Cardiac fibroblast (primary cell): ENCODE data around the gene SLC36A3.

Experiments used
- DNase-seq, 2 donors: peaks; one replicate each; pipeline versions ENCODE4 v3.0.0 to v3.0.0-alpha.2; 2010; ENCODE audit warnings: low read depth in 2 of 2
- H3K4me3 ChIP-seq, 2 donors: replicated peaks in 1 of 2; 1 replicate in 1 of 2; 2 replicates in 1 of 2; pipeline ENCODE4 v1.5.1; 2011; ENCODE audit warnings: low read depth in 2 of 2, low read length in 2 of 2, mild to moderate bottlenecking in 2 of 2, moderate library complexity in 1 of 2
- TF ChIP-seq, protein P1 (sequence below): IDR thresholded peaks from one replicate; pipeline ENCODE4 v1.5.1; 2011; ENCODE audit warnings: low read depth, mild to moderate bottlenecking, low read length, inconsistent platforms

The SLC36A3 gene

DNA sequence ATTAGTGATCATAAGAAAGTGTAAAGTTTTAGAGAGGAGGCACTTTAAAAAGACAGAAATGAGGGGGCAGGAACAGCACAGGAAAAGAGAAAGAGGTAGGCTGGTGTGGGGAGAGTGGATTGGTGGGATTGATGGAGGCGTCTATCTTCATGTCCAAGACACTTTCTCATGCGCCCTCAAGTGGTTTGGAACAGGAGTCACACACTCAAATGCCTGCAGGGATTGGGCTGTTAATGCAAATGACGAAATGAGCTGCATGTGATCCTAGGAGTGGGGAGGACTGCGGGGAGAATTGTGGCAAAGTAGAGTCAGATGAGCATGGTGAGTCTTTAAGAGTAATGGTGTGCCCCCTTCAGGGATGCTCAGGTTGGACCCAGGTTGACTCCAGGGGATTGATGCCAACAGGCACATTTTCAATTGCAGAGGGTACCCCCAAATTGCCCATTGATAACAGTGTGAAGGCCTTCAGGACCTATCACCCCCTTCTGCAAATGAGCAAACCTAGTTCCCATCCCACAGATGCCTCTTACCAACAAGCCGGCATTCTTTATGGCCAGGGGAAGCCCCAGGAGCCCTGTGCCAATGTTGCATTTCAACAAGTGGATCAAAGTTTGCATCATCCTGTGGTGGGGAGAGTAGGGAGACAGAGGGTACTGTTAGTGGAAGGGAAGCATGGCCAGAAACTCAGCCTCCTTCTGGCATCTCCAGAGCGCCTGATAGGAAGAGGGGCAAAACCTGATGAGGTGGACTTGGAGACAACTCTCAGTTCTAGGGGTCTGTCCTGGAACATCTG lies 5.3 kb downstream of the SLC36A3 start:
- DNase-seq, result peak in 1 of 2 donors; percentile 5
- TF ChIP-seq, protein P1, sequence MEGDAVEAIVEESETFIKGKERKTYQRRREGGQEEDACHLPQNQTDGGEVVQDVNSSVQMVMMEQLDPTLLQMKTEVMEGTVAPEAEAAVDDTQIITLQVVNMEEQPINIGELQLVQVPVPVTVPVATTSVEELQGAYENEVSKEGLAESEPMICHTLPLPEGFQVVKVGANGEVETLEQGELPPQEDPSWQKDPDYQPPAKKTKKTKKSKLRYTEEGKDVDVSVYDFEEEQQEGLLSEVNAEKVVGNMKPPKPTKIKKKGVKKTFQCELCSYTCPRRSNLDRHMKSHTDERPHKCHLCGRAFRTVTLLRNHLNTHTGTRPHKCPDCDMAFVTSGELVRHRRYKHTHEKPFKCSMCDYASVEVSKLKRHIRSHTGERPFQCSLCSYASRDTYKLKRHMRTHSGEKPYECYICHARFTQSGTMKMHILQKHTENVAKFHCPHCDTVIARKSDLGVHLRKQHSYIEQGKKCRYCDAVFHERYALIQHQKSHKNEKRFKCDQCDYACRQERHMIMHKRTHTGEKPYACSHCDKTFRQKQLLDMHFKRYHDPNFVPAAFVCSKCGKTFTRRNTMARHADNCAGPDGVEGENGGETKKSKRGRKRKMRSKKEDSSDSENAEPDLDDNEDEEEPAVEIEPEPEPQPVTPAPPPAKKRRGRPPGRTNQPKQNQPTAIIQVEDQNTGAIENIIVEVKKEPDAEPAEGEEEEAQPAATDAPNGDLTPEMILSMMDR, result no peak
- no peak overlapping the region for H3K4me3 ChIP-seq

DNA sequence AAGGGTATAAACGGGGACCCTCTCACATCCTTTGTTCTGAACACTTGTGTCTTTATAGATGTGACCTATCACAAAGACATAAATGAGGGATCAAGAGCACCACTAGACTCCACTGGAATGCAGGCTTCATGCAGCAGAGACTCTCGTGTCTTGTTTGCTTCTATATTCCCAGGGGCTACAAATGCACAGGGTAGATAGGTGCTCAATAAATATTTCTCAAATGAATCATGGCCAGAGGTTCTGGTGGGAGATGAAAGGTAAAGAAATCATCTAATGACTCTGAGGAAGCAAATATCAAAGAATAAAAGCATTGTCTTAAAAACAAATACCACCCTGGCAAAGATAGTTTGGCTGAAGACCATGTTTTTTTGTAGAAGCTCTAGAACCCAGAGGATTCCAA lies 6.6 kb downstream of the SLC36A3 start:
- TF ChIP-seq, protein P1, result no peak
- no peak for DNase-seq
- no peak overlapping the region for H3K4me3 ChIP-seq

DNA sequence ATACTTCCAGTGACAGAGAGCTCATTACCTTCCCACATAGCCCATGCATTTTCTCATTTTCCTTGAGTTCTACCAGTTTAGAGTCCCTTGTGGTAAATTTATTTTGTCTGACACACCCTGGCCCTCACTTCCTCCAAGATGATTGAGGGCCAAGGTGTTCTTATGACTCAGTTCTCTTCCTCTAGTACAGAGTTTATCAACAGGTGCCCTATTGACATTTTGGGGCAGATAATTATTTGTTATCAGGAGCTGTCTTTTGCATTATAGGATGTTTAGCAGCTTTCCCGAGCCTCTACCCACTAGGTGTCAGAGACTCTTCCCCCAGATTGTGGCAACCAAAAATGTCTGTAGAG lies 7.1 kb downstream of the SLC36A3 start:
- TF ChIP-seq, protein P1, result no peak
- no peak overlapping the region for H3K4me3 ChIP-seq
- DNase-seq, result no peak

DNA sequence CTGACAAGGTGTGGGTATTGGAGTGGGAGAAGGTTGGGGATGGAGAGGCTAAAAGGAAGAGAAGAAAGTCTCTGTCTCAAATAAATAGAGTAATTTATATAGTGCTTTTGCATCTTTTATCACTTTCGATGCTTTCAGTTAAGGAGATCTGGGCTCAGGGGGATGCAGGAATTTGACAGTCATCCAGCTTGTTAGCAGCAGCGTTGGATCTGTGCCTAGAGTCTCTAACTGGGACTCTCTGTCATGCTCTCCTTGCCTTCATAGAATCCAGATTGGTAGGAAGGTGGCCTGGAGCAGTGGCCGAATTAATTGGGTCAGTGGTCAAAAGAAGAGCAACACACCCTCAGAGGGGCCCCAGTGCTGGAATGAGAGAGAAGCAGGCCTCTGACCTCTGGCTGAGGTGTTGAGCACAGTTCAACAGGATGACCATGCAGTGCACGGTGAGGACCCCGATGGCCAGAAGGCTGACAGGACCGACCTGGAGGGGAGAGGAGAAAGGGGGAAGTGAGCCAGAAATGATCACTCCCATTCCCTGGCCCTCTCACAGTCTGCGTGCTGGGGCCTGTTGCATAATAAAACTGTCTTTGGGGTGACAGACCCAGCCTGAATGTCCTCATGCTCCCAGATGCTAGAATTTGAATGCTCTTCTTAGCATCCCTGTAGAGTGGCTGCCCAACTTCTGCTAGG lies 7.6 kb downstream of the SLC36A3 start:
- no peak overlapping the region for H3K4me3 ChIP-seq
- DNase-seq, result no peak
- TF ChIP-seq, protein P1, result no peak

DNA sequence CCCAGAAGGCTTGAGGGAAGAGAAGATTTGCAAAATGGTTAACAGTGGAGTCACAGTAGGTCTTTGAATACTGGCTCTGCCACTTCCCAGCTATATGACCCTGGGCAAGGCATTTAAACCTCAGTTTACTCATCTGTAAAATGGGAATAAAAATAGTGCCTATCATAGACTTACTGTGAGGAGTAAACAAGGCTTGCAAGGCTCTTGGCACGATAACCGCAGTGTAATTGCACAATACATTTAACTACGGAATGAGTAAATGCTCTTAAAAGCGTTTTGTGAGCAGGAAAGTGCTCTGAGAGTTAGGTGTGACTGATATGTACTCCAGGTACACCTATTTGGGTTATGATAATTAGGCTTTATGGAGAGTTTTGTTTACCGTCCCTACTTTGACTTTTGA lies 8.4 kb downstream of the SLC36A3 start:
- peak; percentile 20 to 22 for DNase-seq
- TF ChIP-seq, protein P1, result no peak
- no peak overlapping the region for H3K4me3 ChIP-seq

DNA sequence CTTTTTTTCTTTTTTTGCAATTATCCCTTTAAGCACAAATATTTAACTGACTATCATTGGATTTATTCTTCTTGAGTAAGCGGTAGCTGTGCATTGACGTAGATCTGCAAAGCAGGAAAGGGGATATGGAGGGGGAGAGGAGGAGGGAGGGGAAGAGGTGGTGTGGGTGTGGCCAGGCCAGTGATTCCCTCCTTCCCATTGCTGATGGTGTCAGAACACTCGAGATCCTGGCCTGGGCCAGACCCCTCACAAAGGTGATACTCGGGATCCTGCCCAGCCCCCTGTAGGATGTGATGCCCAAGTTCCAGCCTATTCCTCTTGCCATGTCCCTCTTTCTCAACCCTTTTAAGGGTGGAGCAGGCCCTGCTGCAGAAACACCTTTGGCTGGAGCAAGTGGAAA lies 9.9 kb downstream of the SLC36A3 start:
- no peak overlapping the region for H3K4me3 ChIP-seq
- TF ChIP-seq, protein P1, result no peak
- DNase-seq, result no peak
